Measurements from ENCODE around the gene FOXE3. TPM values are rescaled to one million over a fixed set of nuclear protein-coding genes. Genes with fewer than 3 reads are reported as not detected.
A peak's percentile ranks its signal among the peaks of the same experiment; 100 is the strongest.

Gene FOXE3
- total and polyA plus RNA-seq, 3 donors from 2014 or later = 0.63 to 1.4 (median 1.2) TPM

DNA sequence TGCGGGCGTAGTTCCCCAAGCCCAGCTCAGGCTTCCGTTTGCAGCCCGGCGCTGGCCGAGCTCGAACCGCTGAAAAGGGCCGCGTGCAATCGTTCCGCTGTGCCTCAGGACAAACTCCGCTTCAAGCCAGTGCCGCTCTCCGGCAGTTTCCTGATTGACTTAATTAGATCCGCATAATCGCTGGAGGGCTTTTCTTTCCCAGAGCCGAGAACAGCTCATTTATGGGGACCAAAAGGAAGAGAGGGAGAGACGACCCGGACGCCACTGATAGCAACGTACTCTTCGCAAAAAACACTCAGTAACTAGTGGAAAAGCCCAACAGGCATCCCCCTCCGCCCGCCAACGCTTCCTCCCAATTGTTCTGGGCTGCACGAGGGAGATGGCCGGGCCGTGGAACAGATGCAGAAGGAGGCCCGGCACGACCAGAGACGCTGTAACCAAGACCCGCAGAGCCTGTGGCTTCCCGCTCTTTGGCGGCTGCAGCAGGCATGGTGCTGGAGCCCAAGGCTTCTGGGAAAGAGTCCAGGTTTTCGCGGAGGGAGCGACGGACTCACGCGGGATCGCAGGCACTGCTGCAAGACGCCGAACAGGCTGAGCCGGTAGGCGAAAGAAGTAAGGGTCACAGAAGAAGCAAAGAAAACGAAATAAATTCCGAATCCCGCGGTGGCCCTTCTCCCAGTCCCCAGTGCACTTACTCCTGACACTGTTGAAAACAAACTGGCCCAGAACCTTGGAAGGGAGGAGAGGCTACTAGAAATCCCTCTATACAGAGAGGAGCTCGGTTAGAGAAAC, 18.2 kb downstream of the FOXE3 start:
- no peaks in the 10 kb centered on the region for H3K36me3 ChIP-seq (ENCODE audit: low read depth, missing control alignments)
- WGBS, 2 donors = 5 to 17% methylated on average over 49 to 51 of the region's 51 CpGs
- peaks cover 19% of the 10 kb centered on the region for H3K4me1 ChIP-seq
- intact Hi-C loops (cut with DNase I; ENCODE audit: low total_unique reads) = no loop called here
- TF ChIP-seq CTCF (IDR thresholded peaks at IDR 0.05) (no peak), POLR2A (IDR thresholded peaks at IDR 0.05) (no peak)
- peak overlapping the region in 1 of 2 donors; percentile 34 for H3K4me3 ChIP-seq
- H3K27ac ChIP-seq = no peak overlapping the region
- DNase-seq = peak; percentile 78
- no peaks in the 10 kb centered on the region for H3K9me3 ChIP-seq
- H3K27me3 ChIP-seq = no peaks in the 10 kb centered on the region

GRCh38 chr1:47435506-47436303, 19.6 kb downstream of the FOXE3 start:
- Histone ChIP-seq H3K4me1 (peaks cover 19% of the 10 kb centered on the region), H3K27ac (no peak overlapping the region), H3K36me3 (ENCODE audit: low read depth, missing control alignments) (no peaks in the 10 kb centered on the region), H3K27me3 (no peaks in the 10 kb centered on the region), H3K4me3 (no peak overlapping the region), H3K9me3 (no peaks in the 10 kb centered on the region)
- TF ChIP-seq POLR2A (IDR thresholded peaks at IDR 0.05) = no peak
- no peak for TF ChIP-seq CTCF (IDR thresholded peaks at IDR 0.05)
- DNase-seq = no peak
- 31 to 73% methylated on average over 5 to 6 of the region's 6 CpGs for WGBS, 2 donors
- intact Hi-C loops (cut with DNase I; ENCODE audit: low total_unique reads) = loop anchor here (5.0 kb wide), 1 partner anchor 272 kb away; no protein-coding TSS in a partner anchor

DNA sequence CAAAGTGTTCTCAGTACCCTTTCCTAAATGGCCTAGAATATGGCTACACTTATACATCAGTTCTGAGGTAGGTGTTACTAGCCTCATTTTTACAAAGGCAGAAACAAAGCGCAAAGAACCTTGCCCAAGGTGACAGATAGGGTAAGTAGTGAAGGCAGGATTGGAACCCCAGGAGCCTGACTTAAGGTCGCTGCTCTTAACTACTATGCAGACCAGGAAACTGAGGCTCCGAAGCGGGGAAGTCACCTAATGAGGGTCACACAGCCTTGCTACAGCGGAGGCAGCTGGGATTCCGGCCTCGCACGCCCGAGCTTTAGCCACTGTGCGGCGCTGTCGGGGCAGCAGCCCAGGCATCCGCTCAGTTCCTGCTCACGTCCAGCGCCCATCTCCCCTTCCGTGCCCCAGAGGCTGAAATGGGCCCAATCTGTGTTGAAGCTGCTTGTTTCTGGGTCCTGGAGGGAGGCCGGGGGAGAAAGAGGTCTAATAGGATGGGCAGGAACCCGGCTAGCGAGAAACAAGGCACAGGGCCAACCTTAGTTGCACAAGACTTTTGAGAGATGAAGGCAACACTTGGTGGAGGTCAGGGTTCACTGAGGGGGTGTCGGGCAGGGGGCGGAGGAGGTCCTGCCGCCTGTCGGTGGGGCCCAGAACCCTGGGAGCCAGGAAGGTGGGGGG, 20.4 kb downstream of the FOXE3 start:
- no peaks in the 10 kb centered on the region for H3K9me3 ChIP-seq
- 2 to 5% methylated on average over 19 to 22 of the region's 23 CpGs for WGBS, 2 donors
- H3K4me3 ChIP-seq = peak overlapping the region; percentile 65
- DNase-seq = peak; percentile 85
- intact Hi-C loops (cut with DNase I; ENCODE audit: low total_unique reads) = loop anchor here (5.0 kb wide), 1 partner anchor 271 kb away; no protein-coding TSS in a partner anchor
- H3K27ac ChIP-seq = peak overlapping the region in 1 of 2 donors; percentile 82
- no peaks in the 10 kb centered on the region for H3K27me3 ChIP-seq
- H3K36me3 ChIP-seq (ENCODE audit: low read depth, missing control alignments) = no peaks in the 10 kb centered on the region
- TF ChIP-seq POLR2A (IDR thresholded peaks at IDR 0.05) (no peak), CTCF (IDR thresholded peaks at IDR 0.05) (peak; percentile 60 to 76 (median 68))
- H3K4me1 ChIP-seq = peaks cover 19% of the 10 kb centered on the region

GRCh38 chr1:47436979-47437446, 20.9 kb downstream of the FOXE3 start:
- Histone ChIP-seq H3K9me3 (no peaks in the 10 kb centered on the region), H3K27me3 (no peaks in the 10 kb centered on the region), H3K27ac (peak overlapping the region in 1 of 2 donors; percentile 82), H3K4me1 (peaks cover 19% of the 10 kb centered on the region), H3K4me3 (peak overlapping the region; percentile 65), H3K36me3 (ENCODE audit: low read depth, missing control alignments) (no peaks in the 10 kb centered on the region)
- WGBS, 2 donors = 0 to 2% methylated on average over 7 to 32 of the region's 46 CpGs
- TF ChIP-seq POLR2A (IDR thresholded peaks at IDR 0.05) = no peak
- no peak for TF ChIP-seq CTCF (IDR thresholded peaks at IDR 0.05)
- no peak for DNase-seq
- intact Hi-C loops (cut with DNase I; ENCODE audit: low total_unique reads) = loop anchor here (5.0 kb wide), 1 partner anchor 270 kb away; no protein-coding TSS in a partner anchor

Measured in testis (tissue), 3 donors.